Body of pancreas (tissue), 4 donors: ENCODE results near the gene CD177.

Experiments used
- POLR2A ChIP-seq, 3 donors: fragments of 450-650 bp; IDR thresholded peaks; one replicate each; pipeline ENCODE4 v1.6.1; 2016; ENCODE audit warnings: antibody characterized with exemption in 3 of 3, mild to moderate bottlenecking in 2 of 3
- TF ChIP-seq, protein P1 (sequence below), 7 experiments: fragments of 450-650 bp in 4 of 7; fragments of 200-600 bp in 3 of 7; sonication (generic) in 3 of 7; IDR thresholded peaks; one replicate each; pipeline ENCODE4 v1.5.1; 2016 to 2019; ENCODE audit warnings: antibody characterized with exemption in 7 of 7

DNA sequence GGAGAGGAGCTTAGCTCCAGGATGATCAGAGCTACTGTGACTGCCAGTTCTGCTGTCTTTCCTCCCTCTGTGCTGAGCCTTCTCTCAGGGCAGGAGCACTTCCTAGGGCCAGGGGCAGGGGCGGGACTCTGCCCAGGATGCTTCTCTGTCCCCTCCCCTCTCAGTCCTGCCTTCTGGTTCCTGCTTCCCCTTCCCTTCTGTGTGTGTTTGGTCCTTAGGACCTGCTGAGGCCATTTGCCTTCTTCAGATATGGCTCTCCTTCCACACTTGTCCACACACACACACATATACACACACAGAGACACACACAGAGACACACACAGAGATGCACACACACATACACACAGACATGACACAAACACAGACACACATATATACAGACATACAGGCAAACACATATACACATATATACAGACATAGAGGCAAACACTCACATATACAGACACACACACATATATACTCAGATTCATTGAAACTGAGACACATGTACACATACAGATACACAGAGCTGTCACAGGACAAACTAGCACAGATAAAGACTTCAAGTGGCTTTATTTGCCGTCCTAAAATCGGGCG is 22.0 kb upstream of the CD177 start:
- TF ChIP-seq, protein P1, sequence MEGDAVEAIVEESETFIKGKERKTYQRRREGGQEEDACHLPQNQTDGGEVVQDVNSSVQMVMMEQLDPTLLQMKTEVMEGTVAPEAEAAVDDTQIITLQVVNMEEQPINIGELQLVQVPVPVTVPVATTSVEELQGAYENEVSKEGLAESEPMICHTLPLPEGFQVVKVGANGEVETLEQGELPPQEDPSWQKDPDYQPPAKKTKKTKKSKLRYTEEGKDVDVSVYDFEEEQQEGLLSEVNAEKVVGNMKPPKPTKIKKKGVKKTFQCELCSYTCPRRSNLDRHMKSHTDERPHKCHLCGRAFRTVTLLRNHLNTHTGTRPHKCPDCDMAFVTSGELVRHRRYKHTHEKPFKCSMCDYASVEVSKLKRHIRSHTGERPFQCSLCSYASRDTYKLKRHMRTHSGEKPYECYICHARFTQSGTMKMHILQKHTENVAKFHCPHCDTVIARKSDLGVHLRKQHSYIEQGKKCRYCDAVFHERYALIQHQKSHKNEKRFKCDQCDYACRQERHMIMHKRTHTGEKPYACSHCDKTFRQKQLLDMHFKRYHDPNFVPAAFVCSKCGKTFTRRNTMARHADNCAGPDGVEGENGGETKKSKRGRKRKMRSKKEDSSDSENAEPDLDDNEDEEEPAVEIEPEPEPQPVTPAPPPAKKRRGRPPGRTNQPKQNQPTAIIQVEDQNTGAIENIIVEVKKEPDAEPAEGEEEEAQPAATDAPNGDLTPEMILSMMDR (IDR thresholded peaks at IDR 0.05): no peak
- TF ChIP-seq POLR2A (IDR thresholded peaks at IDR 0.05): no peak
